ENCODE measurements around the gene TWIST2. TPM values are rescaled to one million over a fixed set of nuclear protein-coding genes. Genes with fewer than 3 reads are reported as not detected.

The TWIST2 gene
- total RNA-seq, 3 donors from 2014 or later: 1.1 to 13.4 (median 3.1) TPM

DNA sequence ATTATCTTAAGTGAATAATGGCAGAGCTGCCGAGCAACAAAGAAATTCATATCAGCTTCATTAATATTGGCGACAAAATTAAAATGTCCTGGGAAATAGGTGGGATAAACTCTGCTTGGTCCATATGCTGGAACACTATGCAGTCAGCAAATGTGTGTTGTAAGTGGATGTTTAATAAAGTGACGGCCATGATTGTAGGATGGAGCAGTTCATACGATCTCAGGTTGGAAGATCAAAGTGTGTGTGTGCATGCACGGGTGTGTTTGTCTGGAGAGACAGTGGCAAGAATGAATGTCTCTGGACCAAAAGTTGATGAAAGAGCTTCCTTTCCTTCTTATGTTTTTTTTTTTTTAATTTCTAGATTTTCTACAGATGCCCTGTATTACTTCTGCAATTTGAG is 14.8 kb downstream of the TWIST2 start:
- intact Hi-C loops (cut with DNase I, micrococcal nuclease): no loop called here
- Histone ChIP-seq H3K4me1 (ENCODE audit: low read depth) (peaks cover 7% of the 10 kb centered on the region), H3K4me3 (no peak overlapping the region), H3K9me3 (no peaks in the 10 kb centered on the region), H3K36me3 (ENCODE audit: low read depth) (no peaks in the 10 kb centered on the region)
- DNase-seq: no peak
- ATAC-seq: no peak
- TF ChIP-seq, protein P1, sequence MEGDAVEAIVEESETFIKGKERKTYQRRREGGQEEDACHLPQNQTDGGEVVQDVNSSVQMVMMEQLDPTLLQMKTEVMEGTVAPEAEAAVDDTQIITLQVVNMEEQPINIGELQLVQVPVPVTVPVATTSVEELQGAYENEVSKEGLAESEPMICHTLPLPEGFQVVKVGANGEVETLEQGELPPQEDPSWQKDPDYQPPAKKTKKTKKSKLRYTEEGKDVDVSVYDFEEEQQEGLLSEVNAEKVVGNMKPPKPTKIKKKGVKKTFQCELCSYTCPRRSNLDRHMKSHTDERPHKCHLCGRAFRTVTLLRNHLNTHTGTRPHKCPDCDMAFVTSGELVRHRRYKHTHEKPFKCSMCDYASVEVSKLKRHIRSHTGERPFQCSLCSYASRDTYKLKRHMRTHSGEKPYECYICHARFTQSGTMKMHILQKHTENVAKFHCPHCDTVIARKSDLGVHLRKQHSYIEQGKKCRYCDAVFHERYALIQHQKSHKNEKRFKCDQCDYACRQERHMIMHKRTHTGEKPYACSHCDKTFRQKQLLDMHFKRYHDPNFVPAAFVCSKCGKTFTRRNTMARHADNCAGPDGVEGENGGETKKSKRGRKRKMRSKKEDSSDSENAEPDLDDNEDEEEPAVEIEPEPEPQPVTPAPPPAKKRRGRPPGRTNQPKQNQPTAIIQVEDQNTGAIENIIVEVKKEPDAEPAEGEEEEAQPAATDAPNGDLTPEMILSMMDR (IDR thresholded peaks at IDR 0.05): no peak

DNA sequence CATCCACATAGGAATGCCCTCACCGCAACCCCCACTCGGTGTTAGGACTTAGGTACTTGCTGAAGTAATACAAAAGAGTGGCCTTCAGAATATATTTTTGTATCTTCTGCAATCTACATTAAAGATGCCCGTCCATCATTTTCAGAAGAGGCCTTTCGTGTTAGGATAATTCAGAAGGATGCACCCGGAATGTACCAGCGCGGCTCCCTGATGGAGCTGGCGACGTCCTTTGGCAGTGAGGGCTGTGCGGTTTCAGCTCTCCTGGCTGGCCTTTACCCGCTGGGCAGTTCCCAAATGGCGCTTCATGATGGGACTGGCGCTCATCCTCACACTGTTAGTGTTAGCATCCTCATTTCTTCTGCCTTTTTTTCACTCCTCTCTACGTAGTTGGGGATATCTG is 15.3 kb downstream of the TWIST2 start:
- ATAC-seq: no peak
- Histone ChIP-seq H3K9me3 (no peaks in the 10 kb centered on the region), H3K36me3 (ENCODE audit: low read depth) (no peaks in the 10 kb centered on the region), H3K4me3 (no peak overlapping the region), H3K4me1 (ENCODE audit: low read depth) (peaks cover 7% of the 10 kb centered on the region)
- no peak for DNase-seq
- TF ChIP-seq, protein P1 (IDR thresholded peaks at IDR 0.05): no peak
- intact Hi-C loops (cut with DNase I, micrococcal nuclease): no loop called here

- Histone ChIP-seq H3K9me3 (no peaks in the 10 kb centered on the region), H3K4me1 (ENCODE audit: low read depth) (peaks cover 7% of the 10 kb centered on the region), H3K36me3 (ENCODE audit: low read depth) (no peaks in the 10 kb centered on the region), H3K4me3 (no peak overlapping the region)
- TF ChIP-seq, protein P1 (IDR thresholded peaks at IDR 0.05): no peak
- no peak for ATAC-seq
- intact Hi-C loops (cut with DNase I, micrococcal nuclease): no loop called here
- no peak for DNase-seq
Observed at GRCh38 chr2:238863749-238864206, 15.9 kb downstream of the TWIST2 start.

DNA sequence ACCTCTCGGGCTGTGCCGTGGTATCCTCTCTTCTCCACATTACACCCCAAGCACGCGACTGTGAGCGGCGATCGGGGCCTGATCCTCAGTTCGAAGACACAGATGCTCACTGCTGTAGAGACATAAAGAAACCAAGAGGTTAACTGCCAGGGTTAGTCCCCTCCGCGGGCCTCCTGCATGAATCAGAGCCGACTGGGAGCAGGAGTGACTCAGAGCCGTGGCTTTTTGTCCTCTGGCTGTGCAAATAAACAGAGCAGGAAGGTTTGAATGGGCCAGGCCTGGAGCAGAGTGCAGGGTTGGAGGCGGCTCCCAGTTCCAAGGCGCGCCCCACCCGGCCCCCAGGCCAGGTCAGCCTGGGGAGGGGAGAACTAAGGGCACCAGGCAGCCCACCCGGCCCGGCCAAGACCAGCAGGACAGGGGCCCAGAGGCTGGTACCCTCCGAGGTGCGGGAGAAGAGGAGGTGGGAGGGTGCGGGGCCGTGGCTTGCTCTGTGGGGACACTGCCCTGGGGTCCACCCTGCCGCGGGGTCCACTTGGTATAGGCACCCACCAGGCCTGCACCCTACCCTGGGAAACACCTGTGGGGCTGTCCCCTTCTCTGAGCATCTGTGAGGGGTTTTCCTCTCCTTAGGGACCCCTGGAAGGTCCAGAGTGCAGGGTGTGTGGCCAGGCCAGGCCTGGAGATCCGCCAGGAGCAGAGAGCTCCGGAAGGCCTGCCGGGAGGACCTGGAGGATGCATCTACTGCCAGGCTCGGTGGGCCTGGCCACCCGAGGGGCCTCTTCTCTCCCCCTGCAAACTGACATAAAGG is 16.5 kb downstream of the TWIST2 start:
- TF ChIP-seq, protein P1 (IDR thresholded peaks at IDR 0.05): no peak
- Histone ChIP-seq H3K9me3 (no peaks in the 10 kb centered on the region), H3K4me3 (no peak overlapping the region), H3K36me3 (ENCODE audit: low read depth) (no peaks in the 10 kb centered on the region), H3K4me1 (ENCODE audit: low read depth) (peaks cover 7% of the 10 kb centered on the region)
- intact Hi-C loops (cut with DNase I, micrococcal nuclease): no loop called here
- DNase-seq: peak; percentile 80 to 87 (median 86)
- peak; percentile 98 for ATAC-seq

DNA sequence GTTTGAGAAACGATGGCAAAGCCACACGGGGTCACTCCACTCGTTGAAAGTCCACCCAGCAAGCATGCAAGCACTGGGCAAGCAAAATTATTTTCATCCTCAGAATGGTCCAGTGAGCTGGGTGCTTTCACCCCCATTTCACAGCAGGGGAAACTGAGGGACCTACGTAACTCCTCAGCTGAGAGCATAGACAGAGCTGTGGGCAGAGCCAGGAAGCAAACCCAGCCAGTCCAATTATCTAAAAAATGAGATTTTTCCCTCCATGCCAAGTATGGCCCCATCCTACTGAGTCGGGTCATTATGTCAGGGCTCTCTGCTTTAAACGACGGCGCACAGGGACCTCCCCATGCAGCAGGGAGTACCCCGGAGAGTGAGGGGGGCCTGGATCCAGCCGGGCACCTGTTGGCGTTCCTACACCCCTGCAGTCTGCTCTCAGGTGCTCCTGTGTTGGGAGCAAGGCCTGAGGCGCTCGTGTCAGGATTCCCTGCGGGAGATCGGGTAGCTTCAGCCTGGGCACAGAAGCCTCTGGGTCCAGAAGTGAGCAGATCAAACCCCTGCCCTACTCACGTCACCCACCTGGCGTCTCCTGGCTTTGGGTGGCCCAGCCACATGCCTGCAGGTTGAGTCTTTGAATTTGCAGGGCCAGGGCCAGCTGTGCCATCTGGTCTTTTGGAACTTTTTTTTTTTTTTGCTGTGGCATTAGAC is 17.3 kb downstream of the TWIST2 start:
- Histone ChIP-seq H3K4me1 (ENCODE audit: low read depth) (peaks cover 7% of the 10 kb centered on the region), H3K9me3 (no peaks in the 10 kb centered on the region), H3K36me3 (ENCODE audit: low read depth) (no peaks in the 10 kb centered on the region), H3K4me3 (no peak overlapping the region)
- DNase-seq (no peak), ATAC-seq (no peak)
- TF ChIP-seq, protein P1 (IDR thresholded peaks at IDR 0.05): no peak
- intact Hi-C loops (cut with DNase I, micrococcal nuclease): no loop called here

Data from mucosa of descending colon (tissue), 3 donors.